ENCODE results near the gene GPR149.

DNA sequence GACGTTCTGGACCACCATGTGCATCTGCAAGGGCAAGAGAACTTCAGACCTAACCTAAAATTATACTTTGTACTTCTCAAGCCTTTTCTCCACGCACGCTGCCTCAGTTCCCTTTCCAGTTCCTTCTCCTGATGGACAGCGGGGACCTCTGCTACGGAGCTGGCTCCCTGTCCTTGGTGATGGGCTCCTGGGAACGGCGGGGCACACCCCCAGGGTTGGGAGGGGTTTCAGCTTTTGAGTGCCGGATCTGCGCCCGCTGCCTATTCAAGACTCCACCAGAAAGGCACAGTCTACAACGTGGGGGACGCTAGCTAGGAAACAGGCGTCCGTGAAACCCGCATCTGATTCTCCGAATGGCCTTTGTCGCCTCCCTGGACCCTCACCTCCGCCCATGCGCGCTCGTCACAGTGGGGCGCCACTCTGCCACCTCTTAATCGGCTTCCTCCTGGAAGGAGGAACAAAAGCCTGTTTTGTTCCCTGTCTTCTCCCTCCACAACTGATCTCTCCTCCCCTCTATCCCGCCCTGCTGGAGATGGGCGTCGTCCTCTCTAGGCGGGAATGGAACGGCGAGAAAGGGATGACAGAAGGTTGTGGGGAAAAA lies 2.2 kb downstream of the GPR149 start:
- TF ChIP-seq, protein P1, sequence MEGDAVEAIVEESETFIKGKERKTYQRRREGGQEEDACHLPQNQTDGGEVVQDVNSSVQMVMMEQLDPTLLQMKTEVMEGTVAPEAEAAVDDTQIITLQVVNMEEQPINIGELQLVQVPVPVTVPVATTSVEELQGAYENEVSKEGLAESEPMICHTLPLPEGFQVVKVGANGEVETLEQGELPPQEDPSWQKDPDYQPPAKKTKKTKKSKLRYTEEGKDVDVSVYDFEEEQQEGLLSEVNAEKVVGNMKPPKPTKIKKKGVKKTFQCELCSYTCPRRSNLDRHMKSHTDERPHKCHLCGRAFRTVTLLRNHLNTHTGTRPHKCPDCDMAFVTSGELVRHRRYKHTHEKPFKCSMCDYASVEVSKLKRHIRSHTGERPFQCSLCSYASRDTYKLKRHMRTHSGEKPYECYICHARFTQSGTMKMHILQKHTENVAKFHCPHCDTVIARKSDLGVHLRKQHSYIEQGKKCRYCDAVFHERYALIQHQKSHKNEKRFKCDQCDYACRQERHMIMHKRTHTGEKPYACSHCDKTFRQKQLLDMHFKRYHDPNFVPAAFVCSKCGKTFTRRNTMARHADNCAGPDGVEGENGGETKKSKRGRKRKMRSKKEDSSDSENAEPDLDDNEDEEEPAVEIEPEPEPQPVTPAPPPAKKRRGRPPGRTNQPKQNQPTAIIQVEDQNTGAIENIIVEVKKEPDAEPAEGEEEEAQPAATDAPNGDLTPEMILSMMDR (IDR thresholded peaks at IDR 0.05 in 4 of 5, conservative IDR thresholded peaks at IDR 0.05 in 1 of 5) = no peak
- TF ChIP-seq POLR2A (IDR thresholded peaks at IDR 0.05) = no peak
